Putamen (tissue), 1 donor: ENCODE data around the gene LCN2.
"Not testable (repeated sequence)": the region's sequence is repeated elsewhere in the genome, so short reads cannot be mapped to it uniquely, and the experiment has no call there.

Source experiments
- DNase-seq: peaks from one replicate; pipeline ENCODE4 v3.0.0-alpha.2; 2016; ENCODE audit warnings: low spot score

LCN2 gene

DNA sequence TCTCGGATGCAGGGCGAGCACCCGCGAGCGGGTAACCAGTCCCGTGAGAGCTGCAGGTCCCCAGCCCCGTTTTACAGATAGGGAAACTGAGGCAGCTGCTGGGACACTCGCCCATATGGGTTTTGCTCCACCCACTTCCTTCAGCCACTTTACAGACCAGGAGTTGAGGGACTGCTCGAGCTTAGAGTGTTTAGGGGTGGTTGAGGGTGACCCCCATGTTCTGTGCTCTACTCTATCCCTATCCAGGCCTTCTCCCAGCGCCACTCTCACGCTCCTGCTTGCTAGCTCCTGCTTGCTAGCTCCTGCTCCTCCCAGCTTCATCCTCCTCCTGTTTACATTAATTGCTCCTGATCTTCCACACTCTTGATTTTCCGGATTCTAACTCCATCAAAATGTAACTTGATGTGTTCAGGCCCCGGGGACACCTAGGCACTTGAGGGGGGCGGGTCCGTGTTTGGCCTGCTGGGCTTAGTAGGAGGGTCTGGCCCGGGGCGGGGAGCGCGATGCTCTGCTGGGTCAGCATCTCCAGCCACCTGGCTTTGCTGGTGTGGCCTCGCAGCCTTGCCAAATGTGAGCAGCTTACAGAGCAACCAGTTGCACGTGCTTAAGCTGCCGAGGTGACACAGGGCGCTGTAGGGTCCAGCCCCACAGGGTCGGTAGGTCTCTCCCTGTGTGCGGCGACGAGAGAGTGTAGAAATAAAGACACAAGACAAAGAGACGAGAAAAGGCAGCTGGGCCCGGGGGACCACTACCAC is 20.2 kb upstream of the LCN2 start:
- no peak for DNase-seq

DNA sequence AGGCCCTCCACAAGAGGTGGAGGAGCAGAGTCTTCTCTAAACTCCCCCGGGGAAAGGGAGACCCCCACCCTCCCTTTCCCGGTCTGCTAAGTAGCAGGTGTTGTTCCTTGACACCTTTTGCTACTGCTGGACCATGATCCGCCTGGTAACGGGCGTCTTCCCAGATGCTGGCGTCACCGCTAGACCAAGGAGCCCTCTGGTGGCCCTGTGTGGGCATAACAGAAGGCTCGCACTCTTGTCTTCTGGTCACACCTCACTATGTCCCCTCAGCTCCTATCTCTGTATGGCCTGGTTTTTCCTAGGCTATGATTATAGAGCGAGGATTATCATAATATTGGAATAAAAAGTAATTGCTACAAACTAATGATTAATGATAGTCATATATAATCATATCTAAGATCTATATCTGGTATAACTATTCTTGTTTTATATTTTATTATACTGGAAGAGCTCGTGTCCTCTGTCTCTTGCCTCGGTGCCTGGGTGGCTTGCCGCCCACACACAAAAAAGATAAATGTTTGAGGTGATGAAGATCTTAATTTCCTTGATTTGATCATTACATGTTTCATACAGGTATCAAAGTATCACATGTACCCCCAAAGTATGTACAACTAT is 19.2 kb upstream of the LCN2 start:
- not testable (repeated sequence) for DNase-seq

DNA sequence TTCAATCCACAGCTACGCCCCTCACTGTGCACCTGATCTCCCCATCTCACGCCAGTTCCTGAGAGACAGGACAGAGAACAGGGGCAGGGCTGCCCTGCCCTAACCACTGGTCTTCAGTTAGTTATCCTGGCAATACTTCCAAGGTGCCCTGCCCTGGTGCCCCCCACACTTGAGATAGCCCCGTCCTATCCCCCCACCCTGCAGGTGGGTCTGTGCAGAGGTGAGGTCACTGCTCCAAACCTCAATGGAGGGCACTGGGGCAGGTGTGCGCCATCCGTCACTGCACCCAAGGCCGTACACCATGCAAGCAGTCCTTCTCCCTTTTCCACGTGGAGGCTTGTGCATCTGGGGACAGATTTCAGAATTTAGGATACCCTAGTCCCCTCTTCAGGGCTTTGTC is 18.6 kb upstream of the LCN2 start:
- not testable (repeated sequence) for DNase-seq

DNA sequence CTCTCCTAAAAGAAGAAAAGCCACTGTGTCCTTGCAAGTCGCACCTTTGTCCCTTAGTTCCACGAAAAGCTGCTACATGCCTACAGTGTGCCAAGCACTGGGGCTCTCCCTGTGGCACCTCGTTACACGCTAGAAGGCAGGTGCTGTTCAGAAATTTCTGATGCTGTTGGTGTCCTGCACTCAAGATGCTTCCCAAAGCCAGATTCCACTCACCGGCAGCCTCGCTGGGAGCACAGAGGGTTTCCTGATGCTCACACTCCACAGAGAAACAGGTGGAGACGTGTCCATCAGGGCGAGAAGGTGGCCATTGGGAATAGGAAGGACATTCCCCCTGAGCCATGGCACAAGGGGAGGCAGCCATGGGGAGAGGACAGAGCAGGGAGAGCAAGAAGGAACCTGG is 17.9 kb upstream of the LCN2 start:
- not testable (repeated sequence) for DNase-seq

DNA sequence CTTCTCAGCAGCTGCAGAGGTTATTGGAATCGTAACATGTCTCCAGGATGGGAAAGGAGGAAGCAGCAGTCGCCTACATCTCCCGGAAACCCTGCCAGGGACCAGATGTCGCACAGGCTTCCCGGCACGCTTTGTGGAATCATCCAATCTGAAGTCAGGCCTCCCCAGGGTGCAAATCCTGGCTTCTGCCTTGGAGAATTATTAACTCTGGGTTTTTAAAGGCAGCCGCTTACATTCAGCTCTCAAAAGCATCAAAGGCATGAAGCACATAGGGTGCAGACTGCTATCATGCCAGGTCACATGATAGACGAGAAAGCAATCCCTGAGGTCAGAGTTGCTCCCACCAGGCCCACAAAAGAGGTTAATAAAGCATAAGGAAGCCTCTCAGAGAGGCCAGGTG is 17.1 kb upstream of the LCN2 start:
- not testable (repeated sequence) for DNase-seq

DNA sequence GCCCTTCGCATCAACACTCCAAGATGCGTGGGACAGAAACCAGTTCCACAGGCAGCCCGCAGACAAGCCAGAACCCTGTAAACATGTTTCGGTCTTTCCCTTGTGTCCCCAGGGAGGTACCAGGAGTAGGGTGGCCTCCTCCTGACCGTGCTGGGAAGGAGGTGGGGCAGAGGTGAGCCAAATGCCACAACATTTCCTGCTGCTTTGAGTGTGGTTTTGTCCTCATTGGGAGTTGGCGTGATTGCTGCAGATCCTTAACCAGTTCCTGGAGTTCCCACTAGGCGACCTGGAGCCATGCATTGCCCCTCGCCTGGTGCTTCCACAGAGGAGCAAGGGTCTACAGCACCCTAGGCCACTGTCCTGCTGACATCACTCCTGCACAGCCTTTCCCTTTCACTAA is 13.7 kb upstream of the LCN2 start:
- DNase-seq: not testable (repeated sequence)

DNA sequence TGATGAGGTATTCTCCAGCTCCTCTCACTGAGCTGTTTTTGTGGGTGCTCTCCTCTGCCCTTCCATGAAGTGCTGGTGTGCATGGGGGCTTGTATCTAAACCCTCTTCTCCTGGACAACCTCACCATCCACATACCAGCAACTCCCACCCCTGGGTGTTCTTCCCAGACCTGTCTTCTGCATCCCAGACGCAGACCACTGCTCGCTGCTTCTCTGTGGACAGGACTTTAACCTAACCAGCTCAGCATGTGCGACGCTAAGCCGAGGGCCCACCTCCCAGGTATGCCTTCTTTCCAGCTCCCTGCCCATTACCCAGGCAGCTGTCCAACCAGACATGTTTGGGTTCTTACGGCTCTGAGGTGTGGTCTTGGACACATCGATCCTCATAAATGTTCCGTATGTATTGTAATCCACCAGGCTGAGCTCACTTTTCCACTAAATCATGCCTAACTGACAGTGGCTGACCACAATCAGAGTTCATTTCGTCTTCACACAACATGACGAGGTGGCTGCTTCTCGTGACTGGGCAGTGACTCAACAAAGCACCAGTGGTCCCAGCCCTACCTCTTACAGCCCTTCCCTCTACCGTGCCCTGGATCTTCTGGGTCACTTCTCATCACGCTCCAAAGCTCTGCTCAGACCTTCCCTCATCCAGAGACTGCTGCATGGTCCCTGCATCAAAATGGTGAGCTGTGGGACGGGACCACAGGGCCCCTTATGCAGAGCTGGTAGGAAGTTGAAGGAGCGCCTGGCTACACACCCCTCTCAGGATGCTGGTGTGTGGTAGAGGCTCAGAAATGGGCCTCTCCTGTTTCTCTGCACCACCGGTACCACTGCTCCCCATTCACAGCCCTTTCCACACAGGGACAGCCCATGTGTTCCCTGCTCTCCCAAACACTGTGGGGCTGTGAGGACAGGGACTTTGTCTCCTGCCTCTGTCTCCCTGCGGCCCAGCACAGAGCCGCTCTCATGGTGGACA is 12.1 kb upstream of the LCN2 start:
- no peak for DNase-seq

DNA sequence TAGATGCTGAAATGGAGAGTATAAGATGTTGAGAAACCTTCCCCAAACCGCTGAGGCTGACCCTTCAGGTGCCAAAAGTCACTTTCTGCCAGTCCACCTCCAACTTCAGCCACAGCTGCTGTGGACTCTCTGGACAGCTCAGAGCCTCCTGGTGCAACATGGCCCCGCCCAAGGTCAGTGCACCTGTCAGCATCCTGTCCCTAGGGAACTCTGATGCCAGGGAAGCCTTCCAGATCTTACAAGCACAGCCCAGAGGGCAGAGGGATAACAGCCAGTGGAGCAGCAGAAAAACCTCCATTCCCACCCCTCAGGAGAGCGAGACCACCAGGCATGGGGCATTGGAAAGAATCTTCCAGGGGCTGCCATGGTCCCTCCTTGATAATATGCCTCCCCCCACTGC is 11.3 kb upstream of the LCN2 start:
- DNase-seq: no peak

DNA sequence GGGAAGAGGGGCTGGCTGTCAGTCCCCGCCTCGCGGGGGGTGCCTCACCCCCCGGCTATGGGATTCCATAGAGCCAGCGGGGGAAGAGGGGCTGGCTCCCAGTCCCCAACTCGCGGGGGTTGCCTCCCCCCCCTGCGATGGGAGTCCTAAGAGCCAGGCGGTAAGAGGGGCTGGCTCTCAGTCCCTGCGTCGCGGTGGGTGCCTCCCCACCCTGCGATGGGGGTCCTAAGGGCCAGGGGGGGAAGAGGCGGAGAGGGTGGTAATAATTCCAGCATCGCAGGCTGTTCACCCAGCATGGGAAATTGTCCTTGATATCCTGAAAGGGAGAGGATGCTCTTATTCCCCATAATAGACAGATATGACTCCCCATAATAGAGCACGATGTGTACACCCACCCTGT is 9.6 kb upstream of the LCN2 start:
- no peak for DNase-seq

DNA sequence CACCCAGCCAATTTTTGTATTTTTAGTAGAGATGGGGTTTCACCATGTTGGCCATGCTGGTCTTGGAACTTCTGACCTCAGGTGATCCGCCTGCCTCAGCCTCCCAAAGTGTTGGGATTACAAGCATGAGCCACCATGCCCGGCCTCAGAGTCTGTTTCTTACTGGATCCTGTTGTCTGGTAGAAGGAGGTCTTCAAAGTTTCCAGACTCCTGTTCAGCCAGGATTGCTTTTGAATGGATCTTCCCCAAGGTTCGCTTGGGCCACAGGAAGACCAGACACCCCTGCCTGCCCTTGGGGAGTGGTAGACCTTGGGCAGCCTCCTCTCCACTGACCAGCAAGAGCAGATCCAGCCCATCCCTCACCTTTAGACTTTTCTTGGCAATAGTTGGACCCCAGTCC is 7.6 kb upstream of the LCN2 start:
- no peak for DNase-seq

DNA sequence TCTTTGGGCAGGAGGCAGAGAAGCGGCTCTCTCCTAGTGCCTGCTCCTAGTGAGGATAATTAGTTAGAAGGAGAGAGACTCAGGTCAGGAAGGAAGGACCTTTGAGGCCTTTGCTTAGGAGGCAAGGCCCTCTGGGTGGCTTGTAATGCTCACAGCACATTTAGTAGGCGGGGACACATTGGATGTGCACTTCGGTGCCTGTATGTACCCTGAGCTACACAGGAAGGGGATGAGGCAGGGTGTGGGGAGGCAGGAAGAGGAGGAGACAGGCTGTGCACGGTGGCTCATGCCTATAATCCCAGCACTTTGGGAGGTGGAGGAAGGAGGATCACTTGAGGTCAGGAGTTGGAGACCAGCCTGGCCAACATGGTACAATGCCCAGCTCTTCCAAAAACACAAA is 7.2 kb upstream of the LCN2 start:
- DNase-seq: no peak

DNA sequence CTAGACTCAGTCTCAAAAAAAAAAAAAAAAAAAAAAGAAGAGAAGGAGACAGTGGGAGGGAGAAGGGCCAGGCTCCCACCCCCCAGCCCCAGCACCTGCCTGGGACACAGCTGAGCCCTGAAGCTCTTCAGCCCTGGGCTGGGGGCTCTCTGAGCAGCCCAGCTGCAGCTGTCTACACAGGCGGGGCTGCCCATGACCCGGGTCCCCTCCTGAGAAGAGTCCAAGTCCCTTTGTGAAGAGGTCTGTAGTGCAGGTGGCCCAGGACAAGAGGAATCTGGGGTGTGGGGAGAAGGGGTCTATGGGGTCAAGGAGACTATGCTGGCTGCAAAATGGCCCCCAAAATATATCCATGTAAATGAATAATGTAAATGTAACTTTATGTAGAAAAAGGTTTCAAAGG is 6.7 kb upstream of the LCN2 start:
- no peak for DNase-seq

DNA sequence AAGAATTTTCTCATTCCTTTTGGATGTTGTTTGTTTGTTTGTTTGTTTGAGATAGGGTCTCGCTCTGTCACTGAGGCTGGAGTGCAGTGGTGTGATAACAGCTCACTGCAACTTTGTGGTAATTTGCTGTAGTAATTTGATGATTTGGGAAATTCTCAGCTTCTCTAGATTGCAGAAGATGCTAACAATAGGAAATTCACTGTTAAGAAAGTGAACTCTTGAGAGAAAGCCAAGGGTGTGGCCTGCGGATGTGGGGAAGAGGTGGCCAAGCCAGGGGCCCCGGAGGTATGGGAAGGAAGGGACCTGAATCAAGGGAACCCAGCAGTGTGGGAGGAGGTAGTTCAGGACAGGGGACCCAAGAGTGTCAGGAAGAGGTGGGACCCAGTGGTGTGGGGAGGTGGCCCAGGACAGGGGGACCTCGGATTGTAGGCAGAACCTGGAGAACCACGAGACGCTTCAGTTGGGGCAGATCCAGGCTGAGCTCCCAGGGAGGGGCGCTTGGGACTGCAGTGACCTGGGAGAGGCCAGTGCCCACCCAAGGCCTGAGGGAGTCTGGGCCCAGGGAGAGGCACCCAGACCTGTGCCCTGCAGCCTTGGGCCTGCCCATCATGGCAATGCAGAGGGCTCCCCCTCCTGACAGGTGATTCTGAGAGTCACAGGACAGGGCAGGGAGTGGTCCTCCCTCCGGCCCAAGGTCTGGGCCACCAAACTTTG is 5.6 kb upstream of the LCN2 start:
- no peak for DNase-seq

DNA sequence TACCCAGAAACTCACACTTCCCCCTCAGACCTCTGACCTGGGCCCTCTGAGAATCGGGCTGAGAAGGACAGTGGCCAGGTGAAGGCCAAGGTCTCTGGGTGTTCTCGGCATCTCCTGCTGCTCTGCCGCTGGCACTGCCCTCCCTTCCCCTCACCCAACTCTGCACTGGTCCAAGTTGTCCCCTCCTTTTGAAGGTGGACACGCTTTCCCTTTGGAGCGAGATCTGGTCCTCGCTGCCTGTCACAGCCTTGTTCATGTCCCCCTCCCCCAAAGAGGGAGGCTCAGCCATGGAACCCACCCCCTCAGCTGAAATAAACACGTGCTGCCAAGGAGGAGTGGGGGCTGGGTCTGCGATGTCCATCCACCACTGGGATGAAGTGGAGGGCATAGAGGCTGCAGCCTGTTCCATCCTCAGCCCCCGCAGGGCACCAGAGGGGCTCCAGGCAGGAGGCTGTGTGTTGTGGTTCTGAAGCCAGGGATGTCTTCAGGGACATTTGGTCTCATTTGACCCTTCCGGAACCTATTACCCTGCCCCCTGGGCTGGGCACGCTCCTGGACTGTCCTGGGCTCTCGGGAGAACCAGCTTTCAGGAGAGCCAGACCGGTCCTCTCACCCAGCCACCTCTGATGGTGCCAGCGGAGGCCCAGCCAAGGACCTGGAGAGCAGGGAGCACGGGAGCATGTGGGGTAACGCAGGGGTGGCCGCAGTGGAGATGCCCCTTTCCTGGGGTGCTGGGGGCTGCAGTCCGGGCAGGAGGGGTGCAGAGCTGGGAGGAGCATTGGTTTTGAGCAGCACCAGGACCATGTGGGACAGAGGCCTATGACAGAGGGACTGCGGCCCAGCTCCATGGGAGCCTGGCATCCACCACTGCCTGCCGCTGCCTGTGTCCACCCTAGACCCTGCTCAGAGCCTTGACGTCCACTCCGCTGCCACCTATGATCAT is 4.7 kb upstream of the LCN2 start:
- DNase-seq: no peak

DNA sequence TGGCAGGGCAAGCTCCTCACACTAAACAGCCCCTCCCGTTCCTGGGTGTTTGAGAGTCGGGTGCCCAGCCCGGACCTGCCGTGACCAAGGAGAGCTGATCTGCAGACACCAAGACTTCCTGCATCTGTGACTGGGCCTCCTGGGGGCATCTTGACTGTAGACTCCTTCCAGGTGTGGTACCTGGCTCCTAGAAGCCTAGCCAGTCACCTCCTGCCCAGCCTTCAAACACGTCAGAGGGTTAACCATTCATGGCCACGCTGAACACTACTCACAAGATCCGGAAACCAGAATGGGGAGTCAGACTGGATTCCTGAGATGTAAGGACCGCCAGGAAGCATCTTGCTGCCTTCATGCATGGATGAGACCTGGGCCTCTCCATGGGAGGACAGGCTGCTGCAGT is 3.7 kb upstream of the LCN2 start:
- no peak for DNase-seq

DNA sequence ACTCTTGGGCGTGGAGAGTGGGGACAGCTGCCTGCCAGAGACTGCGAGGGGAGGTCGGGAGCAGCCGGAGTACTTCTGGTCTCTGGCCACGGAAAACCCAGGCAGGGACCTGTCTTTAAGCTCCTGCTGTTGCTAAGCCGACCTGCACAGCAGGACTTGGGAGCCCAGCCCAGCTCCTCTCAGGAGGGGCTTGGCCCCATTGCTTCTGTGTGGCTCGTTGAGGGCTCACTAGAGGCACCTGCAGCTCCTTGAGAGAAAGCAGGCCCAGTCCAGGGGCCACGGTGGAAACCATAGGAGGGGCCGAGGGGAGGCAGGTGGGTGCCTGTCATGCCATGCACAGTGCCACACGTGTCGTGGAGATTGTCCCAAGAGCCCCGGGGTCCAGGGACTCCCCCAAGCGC is 3.3 kb upstream of the LCN2 start:
- DNase-seq: no peak

DNA sequence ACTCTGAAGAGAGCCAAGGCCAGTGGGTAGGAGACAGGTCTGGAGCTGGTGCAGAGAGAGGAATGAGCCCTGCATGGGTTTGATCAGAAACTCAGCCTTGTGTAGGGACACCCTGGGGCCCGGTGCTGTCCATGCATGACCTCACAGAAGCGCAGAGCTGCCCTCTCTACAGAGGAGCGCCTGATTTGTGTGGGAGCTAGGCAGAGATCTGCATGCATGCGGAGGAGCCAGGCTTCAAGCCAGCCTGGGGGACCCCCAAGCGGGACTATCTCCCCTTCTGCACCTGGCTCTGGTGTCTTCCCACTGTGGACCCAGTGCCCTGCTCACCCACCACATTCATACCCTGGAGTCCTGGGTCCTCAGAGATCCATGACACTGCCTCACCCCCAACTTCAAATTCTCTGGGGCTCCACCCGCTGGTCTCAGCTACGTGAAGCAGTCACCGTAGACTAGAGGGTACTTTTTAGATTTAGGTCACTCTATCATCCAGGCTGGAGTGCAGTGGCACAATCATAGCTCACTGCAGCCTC is 2.6 kb upstream of the LCN2 start:
- no peak for DNase-seq

DNA sequence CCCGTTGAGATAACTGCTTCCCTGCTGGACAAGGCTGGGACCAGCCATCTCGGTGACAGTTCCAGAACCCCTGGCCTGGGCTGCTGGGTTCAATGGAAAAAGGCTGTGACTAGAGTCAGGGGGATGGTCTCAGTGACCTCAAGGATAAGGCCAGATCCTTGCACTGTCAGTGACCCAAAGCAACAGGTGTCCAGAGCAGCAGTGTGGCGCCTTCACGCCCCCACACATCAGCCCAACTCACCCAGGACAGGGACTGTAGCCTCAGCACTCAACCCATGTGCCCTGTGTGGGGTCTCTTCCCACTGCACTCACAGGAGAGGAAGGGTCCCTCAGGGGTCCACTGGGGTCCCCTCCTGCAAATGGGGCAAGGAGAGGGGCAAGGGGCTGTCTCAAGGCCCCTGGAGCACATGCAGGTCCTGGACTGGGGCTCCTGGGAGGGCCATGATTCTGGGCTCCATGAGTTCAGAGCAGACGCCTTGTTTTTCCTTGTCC is 698 bp upstream of the LCN2 start:
- DNase-seq: no peak

DNA sequence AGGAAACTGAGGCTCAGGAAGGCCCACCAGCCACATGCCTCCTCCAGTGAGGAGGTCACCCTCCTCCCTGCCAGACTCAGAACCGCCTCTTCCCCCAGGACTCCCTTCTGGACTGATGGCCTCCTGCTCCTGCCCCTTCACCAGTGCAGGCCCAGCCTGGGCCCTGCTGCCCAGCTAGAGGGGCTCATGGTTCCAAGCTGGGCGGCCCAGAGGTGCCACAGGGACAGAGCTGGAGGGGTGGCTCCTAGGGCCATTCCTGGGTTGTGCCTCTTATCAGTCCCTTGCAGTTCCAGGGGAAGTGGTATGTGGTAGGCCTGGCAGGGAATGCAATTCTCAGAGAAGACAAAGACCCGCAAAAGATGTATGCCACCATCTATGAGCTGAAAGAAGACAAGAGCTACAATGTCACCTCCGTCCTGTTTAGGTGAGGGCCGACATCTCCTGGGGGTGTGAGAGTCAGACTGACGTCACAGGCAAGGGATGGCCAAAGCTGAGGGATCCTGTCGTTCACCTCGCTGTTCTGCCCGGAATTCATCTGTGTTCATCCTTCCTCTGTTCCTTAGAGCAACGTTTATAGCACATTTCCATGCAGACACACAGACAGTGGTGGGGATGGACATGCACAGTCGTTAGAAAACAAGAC is 819 bp downstream of the LCN2 start:
- DNase-seq: no peak
